Thyroid gland (tissue), 4 donors: Measurements from ENCODE around the gene ZNF48. TPM values are rescaled to one million over a fixed set of nuclear protein-coding genes. Genes with fewer than 3 reads are reported as not detected.

Experiments used
- DNase-seq, 2 donors: peaks; one replicate each; pipeline ENCODE4 v3.0.0-alpha.2; 2019
- H3K27ac ChIP-seq, 3 donors: fragments of 200-600 bp; sonication (generic); 1 replicate in 2 of 3; 2 replicates in 1 of 3; pipeline ENCODE4 v1.5.1; 2016 to 2019; ENCODE audit warnings: mild to moderate bottlenecking in 1 of 3, moderate library complexity in 1 of 3
- H3K27me3 ChIP-seq: fragments of 200-600 bp; sonication (generic); one replicate; pipeline ENCODE4 v1.5.1; 2019
- H3K36me3 ChIP-seq, 2 donors: fragments of 200-600 bp; sonication (generic); one replicate each; pipeline ENCODE4 v1.5.1; 2016 to 2019
- H3K4me1 ChIP-seq, 2 donors: fragments of 200-600 bp; sonication (generic); one replicate each; pipeline ENCODE4 v1.5.1; 2017 to 2019
- H3K4me3 ChIP-seq, 3 donors: fragments of 200-600 bp; sonication (generic); replicated peaks in 1 of 3; 1 replicate in 2 of 3; 2 replicates in 1 of 3; pipeline ENCODE4 v1.5.1; 2016; ENCODE audit warnings: mild to moderate bottlenecking in 1 of 3
- H3K9me3 ChIP-seq: fragments of 200-600 bp; sonication (generic); one replicate; pipeline ENCODE4 v1.5.1; 2017
- CTCF ChIP-seq, 6 experiments: fragments of 200-600 bp in 3 of 6; fragments of 450-650 bp in 3 of 6; sonication (generic) in 3 of 6; IDR thresholded peaks; one replicate each; pipeline ENCODE4 v1.5.1; 2016 to 2019; ENCODE audit warnings: antibody characterized with exemption in 6 of 6, mild to moderate bottlenecking in 2 of 6, inconsistent platforms in 1 of 6, moderate library complexity in 1 of 6
- POLR2A ChIP-seq, 2 donors: fragments of 450-650 bp; IDR thresholded peaks; one replicate each; pipeline ENCODE4 v1.6.1; 2017; ENCODE audit warnings: antibody characterized with exemption in 2 of 2, mild to moderate bottlenecking in 2 of 2, moderate library complexity in 1 of 2
- WGBS, 2 donors: methylation state at CpG; one replicate each; pipeline ENCODE4 v1.1.5; 2017; 5-methylcytosine and 5-hydroxymethylcytosine counted together
- intact Hi-C: fragments of 100-400 bp; cut with DNase I; formaldehyde crosslinking; loops from one replicate; pipeline ENCODE4 v1.15.1; 2023
- total RNA-seq, 4 donors: library from RNA; depleted of rRNA; stranded (reverse); fragments of >200 nt; gene quantifications; one replicate each; pipeline ENCODE4 v1.2.3, GENCODE V29; 2016

The ZNF48 gene
- total RNA-seq, 4 donors from 2014 or later: 8.5 to 12.2 (median 9.4) TPM

DNA sequence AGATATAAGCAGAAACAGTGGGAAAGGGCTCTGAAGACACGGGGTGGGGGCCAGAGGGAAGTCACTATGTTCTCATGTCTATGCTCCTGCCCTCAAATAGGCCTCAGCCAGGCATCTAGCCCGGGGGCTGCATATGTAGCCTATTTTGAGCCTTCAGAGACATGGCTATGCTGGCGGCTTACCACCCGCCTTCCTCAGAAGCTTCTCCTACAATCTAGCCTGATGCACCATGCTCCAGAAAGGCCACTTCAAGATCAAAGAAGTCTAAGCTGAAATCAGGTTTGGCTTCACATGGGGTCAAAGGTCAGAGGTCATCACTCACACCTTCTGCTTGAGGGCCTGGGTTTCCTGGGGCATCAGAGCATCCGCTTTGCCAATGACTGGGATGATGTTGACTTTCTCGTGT, 14.4 kb upstream of the ZNF48 start:
- Histone ChIP-seq H3K4me3 (no peak overlapping the region), H3K27me3 (no peaks in the 10 kb centered on the region), H3K36me3 (no peaks in the 10 kb centered on the region), H3K4me1 (peaks cover 12 to 15% of the 10 kb centered on the region in 2 donors), H3K9me3 (no peaks in the 10 kb centered on the region), H3K27ac (no peak overlapping the region)
- no peak for TF ChIP-seq CTCF (IDR thresholded peaks at IDR 0.05)
- no peak for TF ChIP-seq POLR2A (IDR thresholded peaks at IDR 0.05)
- intact Hi-C loops: no loop called here
- 76 to 77% methylated on average over 6 of the region's 6 CpGs for WGBS, 2 donors
- DNase-seq: no peak

DNA sequence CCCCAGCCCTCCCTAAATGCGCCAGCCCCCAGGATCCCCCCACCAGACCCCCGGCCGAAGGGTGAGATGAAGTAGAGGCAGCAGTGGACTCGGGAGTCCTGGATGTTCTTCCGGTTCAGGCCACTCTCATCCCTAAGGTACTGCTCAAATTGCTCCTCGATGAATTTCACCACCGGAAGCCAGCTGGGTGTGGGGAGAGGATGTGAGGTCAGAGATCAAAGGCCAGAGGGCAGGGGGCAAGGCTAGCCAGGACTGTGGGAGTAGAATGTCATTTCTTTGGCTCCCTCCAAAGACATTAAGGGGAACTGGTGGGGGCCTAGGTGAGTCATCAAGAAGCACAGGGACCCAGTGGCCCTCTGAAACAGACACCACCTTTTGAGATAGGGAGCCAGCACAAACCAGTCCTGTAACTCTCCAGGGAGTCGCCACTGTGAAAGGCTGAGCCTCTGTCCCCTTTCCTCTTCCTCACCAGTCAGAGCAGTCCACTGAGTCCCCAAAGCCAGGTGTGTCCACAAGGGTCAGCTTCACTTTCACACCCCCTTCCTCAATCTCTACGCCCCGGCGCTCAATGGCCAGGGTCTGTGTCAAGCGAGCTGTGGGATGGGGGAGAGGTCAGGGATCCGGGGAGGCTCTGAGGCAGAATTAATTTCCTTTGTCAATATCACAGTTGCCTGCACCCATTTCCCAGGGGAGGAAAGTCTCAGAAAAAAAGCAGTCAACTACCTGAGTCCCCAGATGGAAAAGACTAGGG, 13.8 kb upstream of the ZNF48 start:
- Histone ChIP-seq H3K27me3 (no peaks in the 10 kb centered on the region), H3K4me1 (peaks cover 12 to 15% of the 10 kb centered on the region in 2 donors), H3K27ac (no peak overlapping the region), H3K36me3 (no peaks in the 10 kb centered on the region), H3K4me3 (no peak overlapping the region), H3K9me3 (no peaks in the 10 kb centered on the region)
- TF ChIP-seq CTCF (IDR thresholded peaks at IDR 0.05) (no peak), POLR2A (IDR thresholded peaks at IDR 0.05) (no peak)
- DNase-seq: no peak
- intact Hi-C loops: no loop called here
- 82 to 85% methylated on average over 12 to 13 of the region's 13 CpGs for WGBS, 2 donors

DNA sequence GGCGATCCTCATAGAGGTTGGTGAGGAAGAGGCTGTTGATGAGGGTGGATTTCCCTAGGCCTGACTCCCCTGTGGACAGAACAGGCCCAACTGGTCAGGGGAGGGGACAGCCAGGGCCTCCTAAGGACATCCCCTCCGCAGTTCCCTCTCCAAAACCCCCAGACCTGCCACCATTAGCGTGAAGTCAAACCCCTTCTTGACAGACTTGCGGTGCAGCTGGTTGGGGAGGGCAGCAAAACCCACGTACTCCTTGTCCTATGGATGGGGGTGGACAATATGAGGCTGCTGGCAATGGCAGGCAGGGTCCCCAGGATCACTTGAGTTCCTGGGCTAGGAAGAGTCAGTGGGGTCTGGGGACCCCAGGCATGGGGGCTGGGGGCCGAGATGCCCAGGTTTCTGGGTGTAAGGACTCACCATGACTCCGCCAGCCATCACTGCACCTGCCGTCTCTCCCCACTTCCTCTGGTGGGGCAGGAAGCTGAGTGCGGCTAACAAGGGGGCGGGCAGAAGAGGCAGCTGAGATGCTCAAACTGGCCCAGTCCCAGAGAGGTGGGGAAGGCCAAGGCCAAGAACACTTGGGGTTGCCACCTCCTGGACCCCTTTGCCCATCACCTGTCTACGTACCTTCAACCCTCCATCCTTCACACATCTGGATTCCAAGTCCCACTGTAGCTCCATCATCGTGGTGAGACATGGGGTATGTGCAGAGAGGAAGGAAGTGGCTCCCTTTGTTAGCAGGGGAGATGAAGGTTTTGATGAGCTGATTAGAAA, 12.9 kb upstream of the ZNF48 start, which contains the start of gene SEPTIN1:
TSS of gene SEPTIN1 (minus strand) at position 451 of the 771 bp plus-strand sequence. CDS start at position 432, 19 bp downstream.
- TF ChIP-seq CTCF (IDR thresholded peaks at IDR 0.05) (no peak), POLR2A (IDR thresholded peaks at IDR 0.05) (no peak)
- Histone ChIP-seq H3K4me1 (peaks cover 6 to 7% of the 10 kb centered on the region in 2 donors), H3K27me3 (no peaks in the 10 kb centered on the region), H3K27ac (no peak within 1 kb of the TSS), H3K9me3 (no peaks in the 10 kb centered on the region), H3K4me3 (no peak within 1 kb of the TSS), H3K36me3 (no peaks in the 10 kb centered on the region)
- 66 to 69% methylated on average over 7 to 12 of the region's 12 CpGs for WGBS, 2 donors
- intact Hi-C loops: no loop called here
- DNase-seq: no peak

DNA sequence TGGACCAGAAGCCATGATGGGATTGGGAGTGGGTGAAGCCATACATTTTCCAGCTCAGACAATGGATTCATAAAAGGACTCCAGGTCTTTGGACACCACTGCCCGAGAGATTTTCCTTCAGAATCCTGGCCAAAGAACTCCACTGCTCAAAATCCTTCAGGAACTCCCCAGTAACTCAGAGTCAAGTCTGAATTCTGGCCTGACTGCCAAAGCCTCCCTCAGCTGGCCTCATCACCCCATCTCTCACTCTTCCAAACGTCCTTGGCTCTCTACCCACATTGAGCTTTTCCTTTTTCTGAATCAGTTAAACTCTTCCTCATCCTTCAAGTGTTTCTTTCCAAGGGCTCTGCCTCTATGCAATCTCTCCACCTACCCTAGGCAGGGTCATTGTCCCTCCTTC, 11.7 kb upstream of the ZNF48 start:
- H3K36me3 ChIP-seq: no peaks in the 10 kb centered on the region
- WGBS, 2 donors: 48 to 49% methylated on average over 2 of the region's 2 CpGs
- no peaks in the 10 kb centered on the region for H3K9me3 ChIP-seq
- no peak overlapping the region for H3K27ac ChIP-seq
- peaks cover 4 to 5% of the 10 kb centered on the region in 2 donors for H3K4me1 ChIP-seq
- no peaks in the 10 kb centered on the region for H3K27me3 ChIP-seq
- DNase-seq: no peak
- TF ChIP-seq POLR2A (IDR thresholded peaks at IDR 0.05): no peak
- no peak for TF ChIP-seq CTCF (IDR thresholded peaks at IDR 0.05)
- H3K4me3 ChIP-seq: no peak overlapping the region
- intact Hi-C loops: no loop called here
